Measurements from ENCODE around the gene ABCA13.

Gene ABCA13

GRCh38 chr7:48551652-48552051, 380.4 kb downstream of the ABCA13 start:
- no peak for DNase-seq

- DNase-seq = no peak
Measured at GRCh38 chr7:48563334-48563733, 392.1 kb downstream of the ABCA13 start.

- no peak for DNase-seq
Measured at GRCh38 chr7:48575516-48575915, 404.3 kb downstream of the ABCA13 start.

GRCh38 chr7:48587475-48587874, 416.2 kb downstream of the ABCA13 start:
- DNase-seq = no peak

- no peak for DNase-seq
Measured at GRCh38 chr7:48594349-48594748, 423.1 kb downstream of the ABCA13 start.

GRCh38 chr7:48595756-48596155, 424.5 kb downstream of the ABCA13 start:
- no peak for DNase-seq

- no peak for DNase-seq
Measured at GRCh38 chr7:48610705-48611104, 439.4 kb downstream of the ABCA13 start.

GRCh38 chr7:48611993-48612392, 440.7 kb downstream of the ABCA13 start:
- no peak for DNase-seq

GRCh38 chr7:48617508-48617907, 446.2 kb downstream of the ABCA13 start:
- DNase-seq = no peak

- DNase-seq = no peak
Measured at GRCh38 chr7:48617993-48618392, 446.7 kb downstream of the ABCA13 start.

- no peak for DNase-seq
Measured at GRCh38 chr7:48621076-48621475, 449.8 kb downstream of the ABCA13 start.

GRCh38 chr7:48627164-48627563, 455.9 kb downstream of the ABCA13 start:
- DNase-seq = no peak

GRCh38 chr7:48628793-48629349, 457.6 kb downstream of the ABCA13 start:
- no peak for DNase-seq

- no peak for DNase-seq
Measured at GRCh38 chr7:48634116-48634632, 462.9 kb downstream of the ABCA13 start.

- no peak for DNase-seq
Measured at GRCh38 chr7:48635796-48636195, 464.5 kb downstream of the ABCA13 start.

GRCh38 chr7:48636391-48637015, 465.2 kb downstream of the ABCA13 start:
- no peak for DNase-seq

GRCh38 chr7:48637382-48637781, 466.1 kb downstream of the ABCA13 start:
- no peak for DNase-seq

GRCh38 chr7:48638041-48638440, 466.8 kb downstream of the ABCA13 start:
- no peak for DNase-seq

GRCh38 chr7:48643431-48644013, 472.3 kb downstream of the ABCA13 start:
- DNase-seq = no peak

- no peak for DNase-seq
Measured at GRCh38 chr7:48658138-48658537, 486.9 kb downstream of the ABCA13 start.

- no peak for DNase-seq
Measured at GRCh38 chr7:48660306-48660870, 489.1 kb downstream of the ABCA13 start.

- DNase-seq = no peak
Measured at GRCh38 chr7:48664241-48664640, 493.0 kb downstream of the ABCA13 start.

- DNase-seq = no peak
Measured at GRCh38 chr7:48665353-48666135, 494.3 kb downstream of the ABCA13 start.
